ENCODE measurements around the gene FAM185A.

DNA sequence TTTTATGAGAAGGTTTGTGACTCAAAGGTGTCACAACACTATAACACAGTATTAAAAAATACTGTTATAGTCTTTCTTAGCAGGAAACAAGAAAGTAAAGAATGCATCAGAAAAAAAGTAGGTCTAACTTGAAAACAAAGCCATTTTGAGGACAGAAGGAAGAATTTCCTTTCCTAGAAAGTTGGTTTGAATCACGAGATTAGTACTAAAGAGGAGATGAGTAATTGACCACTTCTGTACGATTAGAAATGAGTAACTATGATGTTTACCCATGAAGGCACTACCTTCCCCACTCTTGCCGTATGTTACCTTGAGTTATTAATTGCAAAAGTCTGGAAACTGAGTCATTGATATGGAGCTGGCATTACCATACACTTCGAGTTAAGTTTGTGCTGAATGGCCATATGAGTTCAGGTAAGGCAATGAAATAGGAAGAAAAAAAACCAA is 65.2 kb downstream of the FAM185A start:
- TF ChIP-seq POLR2A (IDR thresholded peaks at IDR 0.05): no peak
- TF ChIP-seq, protein P1, sequence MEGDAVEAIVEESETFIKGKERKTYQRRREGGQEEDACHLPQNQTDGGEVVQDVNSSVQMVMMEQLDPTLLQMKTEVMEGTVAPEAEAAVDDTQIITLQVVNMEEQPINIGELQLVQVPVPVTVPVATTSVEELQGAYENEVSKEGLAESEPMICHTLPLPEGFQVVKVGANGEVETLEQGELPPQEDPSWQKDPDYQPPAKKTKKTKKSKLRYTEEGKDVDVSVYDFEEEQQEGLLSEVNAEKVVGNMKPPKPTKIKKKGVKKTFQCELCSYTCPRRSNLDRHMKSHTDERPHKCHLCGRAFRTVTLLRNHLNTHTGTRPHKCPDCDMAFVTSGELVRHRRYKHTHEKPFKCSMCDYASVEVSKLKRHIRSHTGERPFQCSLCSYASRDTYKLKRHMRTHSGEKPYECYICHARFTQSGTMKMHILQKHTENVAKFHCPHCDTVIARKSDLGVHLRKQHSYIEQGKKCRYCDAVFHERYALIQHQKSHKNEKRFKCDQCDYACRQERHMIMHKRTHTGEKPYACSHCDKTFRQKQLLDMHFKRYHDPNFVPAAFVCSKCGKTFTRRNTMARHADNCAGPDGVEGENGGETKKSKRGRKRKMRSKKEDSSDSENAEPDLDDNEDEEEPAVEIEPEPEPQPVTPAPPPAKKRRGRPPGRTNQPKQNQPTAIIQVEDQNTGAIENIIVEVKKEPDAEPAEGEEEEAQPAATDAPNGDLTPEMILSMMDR (IDR thresholded peaks at IDR 0.05): no peak
